ENCODE data around the gene RPL6.

RPL6 gene

DNA sequence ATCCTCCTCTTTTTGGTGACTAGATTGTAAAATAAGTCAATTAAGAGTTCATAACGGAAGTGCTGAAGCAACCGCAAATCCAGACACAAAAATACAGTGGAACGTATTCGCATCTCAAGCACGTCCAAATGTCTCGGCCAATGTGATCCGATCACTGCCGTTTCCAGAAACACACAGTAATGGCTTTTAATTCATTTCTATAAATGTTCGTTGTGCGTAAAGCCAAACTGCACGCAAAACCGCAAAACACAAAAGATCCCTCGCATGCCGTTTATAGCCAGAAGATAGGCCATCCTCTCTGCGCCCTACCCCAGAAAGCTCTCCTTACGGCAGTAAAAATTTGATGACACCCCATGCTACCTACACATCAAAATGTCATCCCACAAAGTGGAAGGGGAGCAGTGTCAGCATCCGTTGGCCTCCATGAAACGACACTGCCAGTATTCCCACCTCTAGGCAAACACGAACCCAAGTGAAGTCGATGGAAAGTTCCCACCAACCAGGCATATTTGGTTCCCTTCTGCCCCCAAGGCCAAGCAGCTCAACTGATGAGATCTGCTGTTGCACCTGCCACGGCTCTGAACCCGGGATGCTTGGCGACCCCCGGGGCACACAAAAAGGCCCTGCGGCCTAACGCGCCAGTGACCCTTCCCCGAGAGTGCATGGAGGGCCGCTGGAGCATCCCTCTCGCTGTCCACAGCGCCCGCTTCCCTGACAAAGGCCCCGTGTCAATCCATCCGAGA is 28.6 kb downstream of the RPL6 start:
- no peak for DNase-seq (ENCODE audit: low read depth in 2 of 2)

DNA sequence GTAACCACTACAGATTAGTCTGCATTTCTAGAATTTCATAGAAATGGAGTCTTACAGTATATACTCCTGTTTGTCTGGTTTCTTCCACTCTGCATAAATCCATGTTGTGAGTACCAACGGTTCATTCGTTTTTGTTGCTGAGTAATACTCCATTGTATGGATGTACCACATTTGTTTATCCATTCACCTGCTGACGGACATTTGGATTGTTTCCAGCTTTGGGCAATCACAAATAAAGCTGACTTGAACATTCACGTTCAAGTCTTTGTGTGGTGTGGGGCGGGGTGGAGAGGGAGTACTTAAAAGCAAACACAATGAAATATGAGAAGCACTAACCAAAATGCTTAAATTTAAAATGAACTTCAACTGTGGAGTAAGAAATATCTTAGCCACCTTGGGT is 34.3 kb downstream of the RPL6 start:
- no peak for DNase-seq (ENCODE audit: low read depth in 2 of 2)

DNA sequence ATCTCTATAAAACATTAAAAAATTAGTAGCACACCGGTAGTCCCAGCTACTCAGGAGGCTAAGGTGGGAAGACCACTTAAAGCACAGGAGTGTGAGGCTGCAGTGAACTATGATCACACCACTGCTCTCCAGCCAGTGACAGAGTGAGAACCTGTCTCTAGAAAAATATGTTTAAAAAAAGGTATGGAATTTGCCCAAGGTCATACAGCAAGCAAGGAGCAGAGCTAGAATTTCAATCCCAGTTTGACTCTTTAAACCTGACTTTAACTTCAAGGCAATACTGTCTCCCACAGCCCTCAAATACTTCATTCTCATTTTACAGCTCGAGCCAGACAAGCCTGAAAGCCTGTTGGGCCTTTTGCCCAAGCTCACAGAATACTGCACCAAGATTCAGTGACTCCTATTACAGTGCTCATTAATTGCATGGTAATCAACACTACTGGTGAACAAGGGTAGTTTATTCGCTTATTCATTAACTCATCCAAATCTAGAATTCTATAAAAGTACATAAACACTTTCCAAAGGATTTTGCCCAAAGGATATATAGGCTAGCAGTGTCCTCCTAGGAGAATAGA is 35.2 kb downstream of the RPL6 start:
- no peak for DNase-seq (ENCODE audit: low read depth in 2 of 2)

DNA sequence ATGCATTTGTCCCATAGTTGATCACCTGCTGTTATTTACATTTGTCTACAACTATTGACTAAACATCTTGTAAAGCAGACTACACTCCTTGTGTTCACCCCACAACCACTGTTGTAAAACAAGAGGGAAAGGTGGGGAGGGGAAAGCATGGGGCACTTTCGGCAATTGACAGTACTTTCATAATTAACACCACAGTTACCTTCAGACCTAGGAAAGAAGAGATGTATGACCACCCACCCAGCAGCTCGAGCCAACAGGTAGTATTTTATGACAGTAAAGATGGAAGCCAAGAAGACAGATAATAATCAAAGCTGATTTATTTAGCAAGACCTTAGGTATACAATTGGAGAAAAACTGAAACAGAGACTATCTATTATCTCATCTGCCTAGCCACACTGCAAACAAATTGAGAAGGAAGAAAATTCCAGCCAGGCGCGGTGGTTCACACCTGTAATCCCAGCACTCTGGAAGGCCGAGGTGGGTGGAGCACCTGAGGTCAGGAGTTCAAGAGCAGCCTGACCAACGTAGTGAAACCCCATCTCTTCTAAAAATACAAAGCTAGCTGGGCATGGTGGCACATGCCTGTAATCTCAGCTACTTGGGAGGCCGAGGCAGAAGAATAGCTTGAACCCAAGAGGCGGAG is 38.4 kb downstream of the RPL6 start:
- no peak for DNase-seq (ENCODE audit: low read depth in 2 of 2)

DNA sequence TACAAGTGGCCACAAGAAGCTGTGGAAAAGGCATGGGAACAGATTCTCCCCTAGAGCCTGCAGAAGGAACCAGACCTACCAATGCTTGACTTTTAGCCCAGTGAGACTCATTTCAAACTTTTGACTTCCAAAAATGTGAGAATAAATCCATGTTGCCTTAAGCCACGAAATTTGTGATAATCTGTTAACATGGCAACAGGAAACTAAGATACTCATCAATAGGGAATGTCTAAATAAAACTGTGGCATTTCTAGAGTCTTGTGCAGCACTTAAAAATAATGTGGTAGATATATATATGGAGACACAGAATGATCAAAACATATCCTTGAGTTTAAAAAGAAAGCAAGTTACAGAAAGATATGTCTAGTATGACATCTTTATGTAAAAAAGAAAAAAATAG is 39.2 kb downstream of the RPL6 start:
- DNase-seq (ENCODE audit: low read depth in 2 of 2), result no peak

DNA sequence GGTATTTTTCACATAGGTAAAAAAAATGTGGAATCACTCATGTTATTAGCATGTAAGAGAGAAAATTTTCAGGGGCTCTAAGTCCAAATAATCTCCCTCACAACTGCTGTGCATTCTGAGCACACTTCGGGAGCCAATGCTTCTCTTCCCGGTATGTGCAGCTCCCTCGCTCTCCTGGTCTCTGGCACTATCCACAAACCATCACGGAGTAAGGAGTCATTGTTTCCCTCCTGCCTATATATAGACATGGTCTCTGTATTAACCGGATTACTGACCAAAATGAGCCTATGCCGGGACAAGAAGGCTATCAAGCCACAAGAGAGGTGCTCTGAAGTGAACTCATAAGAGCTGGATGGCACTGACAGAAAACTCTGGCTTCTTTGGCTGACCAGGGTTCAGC is 40.5 kb downstream of the RPL6 start:
- no peak for DNase-seq (ENCODE audit: low read depth in 2 of 2)

DNA sequence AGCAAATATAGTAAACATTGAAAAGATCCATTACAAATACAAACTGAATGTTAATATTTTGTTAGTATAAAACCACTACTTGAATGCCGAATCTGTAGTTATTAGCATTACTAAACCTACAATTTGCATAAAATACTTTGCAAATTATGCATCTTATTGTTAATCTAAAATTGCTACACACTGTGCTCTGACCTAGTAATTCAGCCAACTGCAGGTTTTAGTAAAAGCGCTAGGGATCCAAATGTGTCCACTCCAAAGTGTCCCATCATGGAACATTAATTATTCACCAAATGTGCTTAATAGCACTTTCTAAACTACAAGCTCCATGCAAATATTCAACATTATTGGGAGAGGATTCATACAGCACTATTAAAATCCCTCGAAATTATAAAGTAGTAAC is 41.4 kb downstream of the RPL6 start:
- no peak for DNase-seq (ENCODE audit: low read depth in 2 of 2)

DNA sequence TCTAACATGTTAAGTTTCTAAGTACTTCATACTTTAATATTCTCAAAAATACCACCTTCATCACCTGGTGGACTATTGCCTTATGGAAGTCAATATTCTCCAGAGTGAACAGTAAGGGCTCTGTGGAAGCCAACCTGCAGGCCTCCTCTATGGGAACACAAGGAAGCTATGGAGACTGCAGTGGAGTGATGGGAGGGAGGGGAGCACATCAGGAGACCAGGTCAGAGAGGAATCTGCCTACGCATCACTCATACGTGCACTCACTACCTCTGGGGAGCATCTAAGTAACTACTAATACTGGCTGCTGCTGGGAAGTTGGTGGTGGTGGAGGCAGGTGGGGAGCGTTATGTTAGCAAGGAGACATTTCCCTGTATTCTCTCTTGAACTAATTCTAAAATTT is 47.1 kb downstream of the RPL6 start:
- no peak for DNase-seq (ENCODE audit: low read depth in 2 of 2)

DNA sequence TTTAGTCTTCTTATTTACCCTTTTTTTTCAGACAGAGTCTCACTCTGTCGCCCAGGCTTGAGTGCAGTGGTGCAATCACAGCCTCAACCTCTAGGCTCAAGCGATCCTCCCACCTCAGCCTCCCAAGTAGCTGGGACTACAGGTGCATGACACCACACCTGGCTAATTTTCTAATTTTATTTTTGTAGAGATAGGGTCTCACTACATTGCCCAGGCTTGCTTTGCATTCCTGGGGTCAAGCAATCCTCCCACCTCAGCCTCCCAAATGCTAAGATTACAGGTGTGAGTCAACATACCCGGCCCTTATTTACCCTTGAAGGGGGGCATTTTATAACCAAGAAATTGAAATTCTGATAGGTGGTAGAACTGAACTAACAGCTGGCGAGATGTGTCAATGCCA is 48.1 kb downstream of the RPL6 start:
- no peak for DNase-seq (ENCODE audit: low read depth in 2 of 2)

DNA sequence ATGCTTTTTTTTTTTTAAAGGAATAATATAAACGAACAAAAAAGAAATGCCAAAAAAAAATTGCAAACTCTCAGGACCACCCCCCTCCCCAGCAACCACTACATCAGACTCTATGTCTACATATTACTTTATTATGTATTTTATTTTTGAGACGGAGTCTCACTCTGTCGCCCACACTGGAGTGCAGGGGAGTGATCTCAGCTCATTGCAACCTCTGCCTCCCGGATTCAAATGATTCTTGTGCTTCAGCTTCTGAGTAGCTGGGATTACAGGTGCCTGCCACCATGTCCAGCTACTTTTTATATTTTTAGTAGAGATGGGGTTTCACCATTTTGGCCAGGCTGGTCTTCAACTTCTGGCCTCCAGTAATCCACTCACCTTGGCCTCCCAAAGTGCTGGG is 50.1 kb downstream of the RPL6 start:
- DNase-seq (ENCODE audit: low read depth in 2 of 2), result no peak

DNA sequence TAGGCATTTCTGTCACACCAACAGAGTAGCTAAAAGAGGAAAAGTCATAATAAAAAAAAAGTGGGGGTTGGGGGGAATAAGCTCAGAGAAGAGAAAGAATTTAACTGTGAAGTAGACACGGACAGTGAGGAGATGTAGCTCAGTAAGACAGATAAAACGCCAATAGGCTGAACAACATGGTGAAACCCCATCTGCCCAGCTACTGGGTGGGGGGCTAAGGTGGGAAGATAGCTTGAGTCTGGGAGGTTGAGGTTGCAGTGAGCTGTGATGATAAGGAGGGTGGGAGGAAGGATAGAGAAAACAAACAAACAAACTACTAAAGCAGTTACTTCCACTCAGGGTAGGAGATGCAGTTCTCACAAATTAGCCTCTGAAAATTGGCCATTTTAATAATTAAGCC is 52.2 kb downstream of the RPL6 start:
- no peak for DNase-seq (ENCODE audit: low read depth in 2 of 2)

All from stimulated activated CD8-positive, alpha-beta memory T cell treated with anti-CD3 and anti-CD28 coated beads, Interleukin-15, amount 100 ng/mL, for 48 hours (primary cell).